Central memory CD4-positive, alpha-beta T cell (primary cell): ENCODE results near the gene CXorf38.
"Not testable (repeated sequence)": the region's sequence is repeated elsewhere in the genome, so short reads cannot be mapped to it uniquely, and the experiment has no call there.

Experiments used
- DNase-seq: peaks from one replicate; pipeline ENCODE4 v3.0.0; 2022

CXorf38 gene

DNA sequence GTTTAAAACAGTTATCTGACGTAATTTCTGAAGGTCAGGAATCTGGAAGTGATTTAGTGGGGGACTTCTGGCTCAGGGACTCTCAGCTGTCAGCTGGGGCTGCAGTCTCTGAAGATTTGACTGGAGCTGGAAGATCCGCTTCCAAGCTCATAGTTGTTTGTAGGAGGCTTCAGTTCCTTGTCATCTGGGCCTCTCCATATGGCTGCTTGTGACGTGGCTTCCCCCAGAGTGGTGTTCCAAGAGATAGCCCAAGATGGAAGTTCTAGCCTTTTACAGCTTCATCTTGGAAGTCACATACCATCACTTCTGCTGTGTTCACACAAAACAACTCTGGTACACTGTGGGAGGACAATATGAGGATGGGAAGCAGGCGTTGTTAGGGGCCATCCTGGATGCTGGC, 22.1 kb downstream of the CXorf38 start:
- no peak for DNase-seq

DNA sequence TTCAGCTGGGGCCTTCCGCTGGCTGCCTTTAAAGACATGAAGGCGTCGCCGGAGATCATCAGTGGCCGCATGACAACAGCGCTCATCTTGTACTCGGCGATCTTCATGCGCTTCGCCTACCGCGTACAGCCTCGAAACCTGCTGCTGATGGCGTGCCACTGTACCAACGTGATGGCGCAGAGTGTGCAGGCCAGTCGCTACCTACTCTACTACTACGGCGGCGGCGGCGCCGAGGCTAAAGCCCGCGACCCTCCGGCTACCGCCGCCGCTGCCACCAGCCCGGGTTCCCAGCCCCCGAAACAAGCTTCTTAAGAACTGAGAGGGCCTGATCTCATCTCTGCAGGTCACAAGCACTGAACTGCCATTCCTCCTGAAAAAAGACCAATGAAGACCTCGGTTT, 23.7 kb downstream of the CXorf38 start:
- no peak for DNase-seq

DNA sequence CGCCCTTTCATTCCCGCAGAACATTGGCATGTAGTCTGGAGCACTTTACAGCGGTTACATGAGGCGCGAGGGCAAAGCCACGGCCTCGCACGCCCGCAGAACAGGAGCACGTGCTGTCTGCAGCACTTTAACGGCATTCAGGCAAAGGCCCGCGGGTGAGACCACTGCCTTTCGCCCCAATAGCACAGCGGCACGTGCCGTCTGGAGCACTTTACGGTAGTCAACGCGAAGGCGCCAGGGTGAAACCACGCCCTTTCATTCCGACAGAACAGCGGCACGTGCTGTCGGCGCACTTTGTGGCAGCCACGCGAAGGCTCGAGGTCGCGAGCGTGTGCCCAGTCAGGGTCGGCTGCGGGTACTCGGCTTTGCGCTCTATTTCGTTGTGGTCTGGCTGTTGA, 24.2 kb downstream of the CXorf38 start, which contains the start of gene MPC1L:
Gene MPC1L (plus strand): TSS at position 290 of the 398 bp plus-strand sequence. CDS start 138 bp downstream, outside the sequence.
- no peak for DNase-seq

- DNase-seq, result no peak
These were observed 24.8 kb downstream of the CXorf38 start for GRCh38 chrX:40622479-40623138.

DNA sequence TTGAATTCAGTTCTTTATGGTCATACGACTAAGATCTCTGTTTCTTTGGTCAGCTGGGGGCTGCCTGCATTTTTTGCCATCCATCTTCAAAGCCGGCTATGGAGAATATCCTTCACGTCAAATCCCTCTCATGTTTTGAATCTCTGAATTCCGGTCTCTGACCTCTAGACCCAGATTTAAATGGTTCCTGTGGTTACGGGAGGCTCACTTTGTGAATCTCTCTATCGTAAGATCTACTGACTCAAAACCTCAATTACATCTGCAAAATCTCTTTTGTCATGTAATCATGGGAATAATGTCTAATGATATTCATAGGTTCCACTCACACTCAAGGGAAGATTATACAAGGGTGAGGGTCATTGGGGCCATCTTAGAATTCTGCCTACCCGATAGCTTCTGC, 29.8 kb downstream of the CXorf38 start:
- DNase-seq, result no peak

DNA sequence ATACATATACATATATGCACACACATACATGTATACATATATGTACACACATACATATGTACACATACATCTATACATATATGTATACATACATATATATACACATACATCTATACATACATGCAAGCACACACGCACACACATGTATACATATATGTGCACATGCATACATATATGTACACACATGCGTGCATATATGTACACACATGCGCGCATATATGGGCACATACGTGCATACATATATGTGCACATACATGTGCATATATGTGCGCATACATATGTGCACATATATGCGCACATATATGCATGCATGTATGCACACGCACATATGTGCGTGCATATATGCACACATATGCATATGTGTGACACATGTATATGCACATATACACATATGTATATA, 31.4 kb downstream of the CXorf38 start:
- no peak for DNase-seq

DNA sequence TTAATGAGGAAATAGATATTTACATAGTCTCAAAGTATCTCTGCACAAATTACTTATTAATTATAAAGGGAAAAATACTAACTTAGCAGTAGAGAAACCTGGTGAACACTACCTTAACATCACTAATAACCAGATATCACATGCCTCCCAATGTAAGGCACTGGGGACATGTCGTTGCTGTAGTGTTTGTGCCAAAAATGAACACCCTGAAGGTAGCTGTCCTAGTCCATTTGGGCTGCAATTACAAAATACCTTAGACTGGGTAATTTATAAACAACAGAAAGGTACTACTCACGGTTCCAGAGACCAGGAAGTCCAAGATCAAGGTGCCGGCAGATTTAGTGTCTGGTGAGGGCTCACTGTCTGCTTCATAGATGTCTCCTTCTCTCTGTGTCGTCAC, 34.9 kb downstream of the CXorf38 start:
- no peak for DNase-seq

DNA sequence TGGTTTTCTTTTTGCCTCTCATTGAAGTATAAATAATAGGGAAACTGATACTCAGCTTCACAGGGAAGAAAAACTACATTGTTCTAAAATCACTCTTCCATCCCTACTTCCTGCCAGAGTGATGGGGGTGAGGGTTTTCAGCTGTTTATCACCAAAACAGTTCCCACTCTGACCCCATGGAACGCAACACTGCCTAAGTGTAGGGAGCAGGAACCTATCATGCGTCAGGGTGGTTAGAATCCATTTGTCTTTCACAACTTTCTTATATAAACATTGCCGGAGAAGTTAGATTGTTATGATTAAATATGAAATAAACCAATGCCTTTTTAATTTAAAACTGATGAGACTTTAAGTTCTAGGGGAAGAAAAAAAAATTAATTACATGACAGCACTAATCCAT, 40.0 kb downstream of the CXorf38 start:
- DNase-seq, result no peak

GRCh38 chrX:40603446-40603845, 43.9 kb downstream of the CXorf38 start:
- no peak for DNase-seq

DNA sequence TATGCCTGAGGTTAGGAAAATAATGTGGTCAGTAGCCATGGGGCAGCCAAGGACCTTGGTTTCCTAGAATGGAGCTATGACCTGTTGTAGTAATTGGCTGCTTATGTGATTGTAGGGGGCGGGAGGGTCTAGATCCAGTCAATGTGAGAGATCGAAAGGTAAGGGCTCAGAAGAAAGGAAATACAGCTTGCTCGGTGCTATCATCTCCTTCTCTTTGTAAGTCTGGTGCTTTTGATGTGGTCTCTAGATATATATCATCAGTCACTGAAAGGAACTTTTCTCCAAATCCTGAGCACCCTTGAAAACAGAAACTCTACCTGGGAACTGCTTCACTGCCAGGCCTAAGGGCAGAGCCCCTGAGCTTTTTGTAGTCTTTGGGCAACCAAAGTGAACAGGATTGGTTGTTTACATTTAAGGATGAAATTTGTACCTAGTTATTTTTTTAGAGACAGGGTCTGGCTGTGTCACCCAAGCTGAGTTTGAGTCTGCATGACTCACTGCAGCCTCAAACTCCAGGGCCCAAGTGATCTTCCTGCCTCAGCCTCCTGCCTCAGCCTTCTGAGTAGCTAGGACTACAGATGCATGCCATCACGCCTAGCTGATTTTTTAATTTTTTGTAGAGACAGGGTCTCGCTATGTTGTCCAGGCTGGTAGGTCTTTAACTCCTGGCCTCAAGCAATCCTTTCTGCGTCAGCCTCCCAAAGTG, 57.6 kb downstream of the CXorf38 start:
- DNase-seq, result peak; percentile 57

DNA sequence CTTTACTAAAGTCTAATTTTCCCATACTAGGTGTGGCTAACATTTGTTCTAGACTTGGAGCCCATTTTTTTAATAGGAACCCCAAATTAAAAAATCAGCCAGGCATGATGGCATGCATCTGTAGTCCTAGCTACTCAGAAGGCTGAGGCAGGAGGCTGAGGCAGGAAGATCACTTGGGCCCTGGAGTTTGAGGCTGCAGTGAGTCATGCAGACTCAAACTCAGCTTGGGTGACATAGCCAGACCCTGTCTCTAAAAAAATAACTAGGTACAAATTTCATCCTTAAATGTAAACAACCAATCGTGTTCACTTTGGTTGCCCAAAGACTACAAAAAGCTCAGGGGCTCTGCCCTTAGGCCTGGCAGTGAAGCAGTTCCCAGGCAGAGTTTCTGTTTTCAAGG, 59.7 kb downstream of the CXorf38 start:
- not testable (repeated sequence) for DNase-seq

GRCh38 chrX:40582811-40583210, 64.5 kb downstream of the CXorf38 start:
- no peak for DNase-seq

GRCh38 chrX:40582178-40582577, 65.2 kb downstream of the CXorf38 start:
- DNase-seq, result not testable (repeated sequence)

- peak; percentile 38 for DNase-seq
These were observed 65.9 kb downstream of the CXorf38 start for GRCh38 chrX:40581336-40581920.

DNA sequence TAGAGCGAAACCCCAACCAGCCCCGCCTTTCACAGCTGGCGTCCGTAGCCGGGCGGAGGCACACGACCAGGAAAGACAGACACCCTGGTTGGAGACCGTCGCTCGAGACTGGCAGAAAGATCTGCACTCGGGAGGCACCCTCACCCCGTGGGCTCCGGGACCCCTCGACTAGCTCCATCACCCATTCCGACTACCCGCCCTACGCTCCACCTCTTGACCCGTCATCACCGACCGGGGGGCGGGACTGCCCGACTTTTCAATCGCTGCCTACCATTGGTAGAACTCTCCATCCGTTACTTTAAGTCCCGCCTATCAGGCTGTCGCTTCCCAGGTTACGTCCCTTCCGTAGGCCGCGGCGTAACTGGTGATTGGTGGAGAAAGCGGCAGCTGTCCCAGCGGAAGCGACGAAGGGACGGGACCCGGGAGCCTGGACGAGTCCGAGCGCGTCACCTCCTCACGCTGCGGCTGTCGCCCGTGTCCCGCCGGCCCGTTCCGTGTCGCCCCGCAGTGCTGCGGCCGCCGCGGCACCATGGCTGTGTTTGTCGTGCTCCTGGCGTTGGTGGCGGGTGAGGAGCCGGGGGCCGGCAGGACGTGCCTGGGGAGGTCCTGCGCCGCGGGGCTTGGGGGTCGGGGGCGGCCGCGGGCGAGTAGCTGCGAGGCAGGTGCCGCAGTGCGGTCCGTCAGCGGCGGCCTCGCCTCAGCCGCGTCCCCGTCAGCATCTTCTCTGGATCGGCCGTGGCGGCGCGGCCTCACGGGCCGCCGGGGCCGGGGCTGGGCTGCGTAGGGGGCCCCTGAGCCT, 66.6 kb downstream of the CXorf38 start, which contains the start of gene ATP6AP2:
Gene ATP6AP2 (plus strand): TSS at position 434 of the 799 bp plus-strand sequence. CDS start 96 bp downstream, at position 530.
- peak; percentile 87 for DNase-seq

DNA sequence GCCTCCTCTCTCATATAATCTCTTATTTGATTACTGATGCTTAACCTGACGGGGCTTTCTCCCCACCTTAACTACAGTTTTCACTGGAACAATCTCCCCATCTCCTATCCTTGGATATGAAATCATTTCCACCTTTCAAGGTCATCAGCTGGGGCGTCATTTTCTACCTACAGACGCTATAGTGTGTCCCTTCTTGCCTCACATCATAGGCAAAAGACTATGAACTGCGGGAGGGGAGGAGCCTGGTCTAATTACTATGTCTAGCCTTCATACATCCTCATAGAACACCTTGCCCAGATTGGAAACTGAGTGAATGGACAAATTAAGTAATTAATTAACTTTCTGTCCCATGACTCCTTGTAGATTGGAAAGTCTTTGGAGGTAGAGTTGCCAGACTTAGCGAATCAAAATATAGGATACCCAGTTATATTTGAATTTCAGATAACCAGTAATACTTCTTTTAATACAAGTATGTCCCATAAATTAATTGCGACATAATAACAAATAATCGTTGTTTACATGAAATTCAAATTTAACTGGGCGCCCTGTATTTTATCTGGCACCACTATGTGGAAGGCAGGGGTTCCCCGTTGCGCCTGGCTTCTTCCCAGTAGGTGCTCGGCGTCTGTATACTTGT, 67.3 kb downstream of the CXorf38 start:
- DNase-seq, result no peak

DNA sequence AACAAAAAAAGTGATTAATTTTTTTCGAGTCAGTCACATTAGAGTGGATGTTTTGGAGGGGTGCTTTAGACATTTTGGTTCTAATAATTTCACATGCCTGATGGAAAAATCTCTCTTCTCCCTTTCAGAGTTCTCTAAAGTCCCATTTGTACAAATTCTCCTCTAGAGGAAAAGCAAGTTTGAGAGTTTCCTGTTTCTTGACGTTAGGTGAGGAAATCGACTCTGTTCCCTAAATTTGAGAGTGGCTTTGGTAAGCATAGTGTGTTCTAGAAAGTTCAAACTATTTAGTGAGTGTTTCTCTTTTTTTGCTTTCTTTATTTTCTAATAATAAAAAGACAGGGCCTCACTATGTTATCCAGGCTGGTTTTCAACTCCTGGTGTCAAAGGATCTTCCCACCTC, 68.2 kb downstream of the CXorf38 start:
- DNase-seq, result no peak

DNA sequence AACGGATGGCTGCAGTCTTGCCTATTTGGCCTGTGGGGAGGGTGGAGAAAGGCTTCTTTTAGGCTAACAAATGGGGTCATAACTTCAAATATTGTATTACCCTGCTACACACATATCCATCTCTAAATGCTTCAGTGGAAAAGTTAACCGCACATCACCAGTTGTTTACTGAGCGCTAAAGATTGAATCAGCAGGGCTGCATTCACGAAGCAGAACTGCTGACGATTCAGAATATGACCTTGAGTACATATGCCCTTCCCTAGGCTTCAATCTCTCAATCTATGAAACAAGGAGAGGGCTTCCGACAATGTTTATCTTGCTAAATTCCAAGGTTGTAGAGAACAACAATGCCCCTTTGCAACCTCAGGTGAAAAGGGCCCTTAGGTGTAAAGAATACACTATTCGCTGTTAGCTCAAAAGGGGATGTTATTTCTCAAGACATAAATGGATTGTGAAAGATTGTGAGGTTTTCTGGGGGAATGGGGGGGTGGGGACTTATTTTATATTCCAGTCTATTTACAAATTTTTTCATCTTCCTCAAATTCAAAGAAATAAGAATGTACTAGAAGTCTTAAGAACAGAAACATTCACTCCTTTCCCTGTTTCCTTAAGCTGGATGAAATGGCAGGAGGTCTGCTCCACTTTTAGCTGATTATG, 69.2 kb downstream of the CXorf38 start:
- no peak for DNase-seq
